Lung microvascular endothelial cell (primary cell): ENCODE data around the gene TRAM2. TPM values are rescaled to one million over a fixed set of nuclear protein-coding genes. Genes with fewer than 3 reads are reported as not detected.

ENCODE experiments used
- DNase-seq, 2 donors: peaks; one replicate each; pipeline versions ENCODE4 v3.0.0 to v3.0.0-alpha.2; 2010; ENCODE audit warnings: low read depth in 2 of 2
- total RNA-seq: library from RNA; depleted of rRNA; stranded (reverse); fragments of >200 nt; gene quantifications from 2 replicates; pipeline ENCODE4 v1.2.1, GENCODE V29; 2014

The TRAM2 gene
- total RNA-seq, 1 donor from 2014 or later: 14.3 TPM

- DNase-seq: no peak
These were observed 65.7 kb downstream of the TRAM2 start for GRCh38 chr6:52511163-52511562.

GRCh38 chr6:52510213-52510562, 66.7 kb downstream of the TRAM2 start:
- no peak for DNase-seq

- DNase-seq: peak; percentile 77 to 79
These were observed 67.3 kb downstream of the TRAM2 start for GRCh38 chr6:52509281-52510212.

- no peak for DNase-seq
These were observed 68.6 kb downstream of the TRAM2 start for GRCh38 chr6:52508261-52508739.

- peak in 1 of 2 donors; percentile 47 for DNase-seq
These were observed 69.2 kb downstream of the TRAM2 start for GRCh38 chr6:52507557-52508260.

GRCh38 chr6:52506476-52506875, 70.4 kb downstream of the TRAM2 start:
- DNase-seq: no peak

- no peak for DNase-seq
These were observed 71.0 kb downstream of the TRAM2 start for GRCh38 chr6:52505726-52506409.

- peak; percentile 68 to 76 for DNase-seq
These were observed 72.1 kb downstream of the TRAM2 start for GRCh38 chr6:52504782-52505136.

GRCh38 chr6:52503851-52504781, 72.7 kb downstream of the TRAM2 start:
- DNase-seq: peak; percentile 32 to 79

GRCh38 chr6:52503323-52503747, 73.5 kb downstream of the TRAM2 start:
- peak in 1 of 2 donors; percentile 17 for DNase-seq

GRCh38 chr6:52502306-52503029, 74.4 kb downstream of the TRAM2 start:
- peak in 1 of 2 donors; percentile 1 for DNase-seq

- peak in 1 of 2 donors; percentile 3 for DNase-seq
These were observed 76.4 kb downstream of the TRAM2 start for GRCh38 chr6:52500238-52501129.

- DNase-seq: peak in 1 of 2 donors; percentile 3
These were observed 77.1 kb downstream of the TRAM2 start for GRCh38 chr6:52499681-52500236.

- DNase-seq: peak in 1 of 2 donors; percentile 54
These were observed 77.8 kb downstream of the TRAM2 start for GRCh38 chr6:52499026-52499425.

GRCh38 chr6:52498538-52499017, 78.3 kb downstream of the TRAM2 start:
- DNase-seq: no peak

GRCh38 chr6:52497652-52498408, 79.0 kb downstream of the TRAM2 start:
- peak in 1 of 2 donors; percentile 84 for DNase-seq

- DNase-seq: peak in 1 of 2 donors; percentile 0
These were observed 80.2 kb downstream of the TRAM2 start for GRCh38 chr6:52496631-52497030.

- DNase-seq: peak in 1 of 2 donors; percentile 0
These were observed 80.9 kb downstream of the TRAM2 start for GRCh38 chr6:52495922-52496321.
